HepG2 (cell line): ENCODE results near the gene TNP2. TPM values are rescaled to one million over a fixed set of nuclear protein-coding genes. Genes with fewer than 3 reads are reported as not detected.

ENCODE experiments used
- ARNT2 ChIP-seq: sonication (generic); formaldehyde crosslinking; IDR thresholded peaks from 2 replicates; pipeline ENCODE4 v1.8.0; 2022; ENCODE audit warnings: mild to moderate bottlenecking, low read depth, missing genetic modification reagents, moderate library complexity
- ATF6 ChIP-seq: sonication (generic); formaldehyde crosslinking; conservative IDR thresholded peaks from 2 replicates; pipeline ENCODE4 v1.4.0; 2020; ENCODE audit warnings: missing genetic modification reagents
- CBX5 ChIP-seq: sonication (generic); formaldehyde crosslinking; IDR thresholded peaks from 2 replicates; pipeline ENCODE4 v1.4.0; 2020; ENCODE audit warnings: missing genetic modification reagents, borderline replicate concordance
- FOXK2 ChIP-seq: fragments of 450-650 bp; IDR thresholded peaks from 2 replicates; pipeline ENCODE4 v1.6.1; 2016
- FOXM1 ChIP-seq: sonication (generic); formaldehyde crosslinking; IDR thresholded peaks from 2 replicates; pipeline ENCODE4 v1.5.0; 2020; ENCODE audit warnings: missing genetic modification reagents
- HDAC1 ChIP-seq: sonication (generic); formaldehyde crosslinking; IDR thresholded peaks from 2 replicates; pipeline ENCODE4 v1.5.1; 2020; ENCODE audit warnings: mild to moderate bottlenecking, missing genetic modification reagents
- HOXA5 ChIP-seq: sonication (generic); formaldehyde crosslinking; IDR thresholded peaks from 2 replicates; pipeline ENCODE4 v1.4.0; 2020; ENCODE audit warnings: missing genetic modification reagents
- KDM4B ChIP-seq: sonication (generic); formaldehyde crosslinking; IDR thresholded peaks from 2 replicates; pipeline ENCODE4 v1.4.0; 2020; ENCODE audit warnings: missing genetic modification reagents
- NCOA2 ChIP-seq: sonication (generic); formaldehyde crosslinking; IDR thresholded peaks from 2 replicates; pipeline ENCODE4 v1.8.0; 2022; ENCODE audit warnings: inconsistent platforms
- NCOA5 ChIP-seq: sonication (generic); formaldehyde crosslinking; IDR thresholded peaks from 2 replicates; pipeline ENCODE4 v1.4.0; 2020; ENCODE audit warnings: missing genetic modification reagents
- PHF20 ChIP-seq: sonication (generic); formaldehyde crosslinking; IDR thresholded peaks from 2 replicates; pipeline ENCODE4 v1.5.0; 2020; ENCODE audit warnings: mild to moderate bottlenecking, missing genetic modification reagents
- SP2 ChIP-seq: sonication (generic); formaldehyde crosslinking; IDR thresholded peaks from 2 replicates; pipeline ENCODE4 v1.5.1; 2020; ENCODE audit warnings: mild to moderate bottlenecking, missing genetic modification reagents
- TAF15 ChIP-seq: fragments of 200-400 bp; formaldehyde crosslinking; IDR thresholded peaks from one replicate; pipeline ENCODE4 v1.6.1; 2018; ENCODE audit warnings: mild to moderate bottlenecking, low read depth, low read length; ENCODE audit not compliant: poor library complexity, severe bottlenecking
- ZKSCAN8 ChIP-seq: IDR thresholded peaks from 2 replicates; pipeline ENCODE4 v1.6.1; 2016; ENCODE audit warnings: borderline replicate concordance, missing genetic modification reagents, missing compliant biosample characterization
- ZMYM2 ChIP-seq: sonication (generic); formaldehyde crosslinking; IDR thresholded peaks from 2 replicates; pipeline ENCODE4 v1.8.0; 2022; ENCODE audit warnings: mild to moderate bottlenecking, missing genetic modification reagents
- ZNF10 ChIP-seq: sonication (generic); formaldehyde crosslinking; IDR thresholded peaks from 2 replicates; pipeline ENCODE4 v1.4.0; 2020; ENCODE audit warnings: mild to moderate bottlenecking, low read depth, missing genetic modification reagents, borderline replicate concordance
- ZNF292 ChIP-seq: sonication (generic); formaldehyde crosslinking; IDR thresholded peaks from 2 replicates; pipeline ENCODE4 v1.8.1; 2022; ENCODE audit warnings: mild to moderate bottlenecking, low read depth, missing genetic modification reagents, borderline replicate concordance
- ZNF597 ChIP-seq: sonication (generic); formaldehyde crosslinking; IDR thresholded peaks from 2 replicates; pipeline ENCODE4 v1.5.0; 2020; ENCODE audit warnings: missing genetic modification reagents
- ZNF772 ChIP-seq: sonication (generic); formaldehyde crosslinking; IDR thresholded peaks from 2 replicates; pipeline ENCODE4 v1.5.0; 2020; ENCODE audit warnings: mild to moderate bottlenecking, missing genetic modification reagents
- polyA plus RNA-seq, 8 experiments: library from polyadenylated mRNA; depleted of rRNA in 3 of 8; stranded (reverse) in 7 of 8; unstranded in 1 of 8; fragments of >200 nt; fragmentation: Illumina TruSeq in 4 of 8; extraction: Trizol in 4 of 8; gene quantifications; 2 replicates each; pipeline versions ENCODE4 v1.2.1 to v1.2.3, GENCODE V29; 2011 to 2016; ENCODE audit warnings: low read depth in 4 of 8, missing spikeins in 1 of 8, mixed read lengths in 1 of 8; ENCODE audit not compliant: insufficient read depth in 1 of 8
- total RNA-seq, 5 experiments: library from RNA; depleted of rRNA; stranded (reverse); fragments of >200 nt; fragmentation: Illumina TruSeq; extraction: Trizol; gene quantifications; 2 replicates each; pipeline ENCODE4 v1.2.3, GENCODE V29; 2016; ENCODE audit warnings: low read depth in 1 of 5
- TF ChIP-seq, protein P1 (sequence below), 2 experiments: sonication (generic) in 1 of 2; formaldehyde crosslinking in 1 of 2; IDR thresholded peaks; 2 replicates each; pipeline versions ENCODE4 v1.4.0 to v1.6.1; 2018 to 2020; ENCODE audit warnings: missing genetic modification reagents in 2 of 2, borderline replicate concordance in 1 of 2, low read depth in 1 of 2, mild to moderate bottlenecking in 1 of 2, missing biosample characterization in 1 of 2
- TF ChIP-seq, protein P2 (sequence below): sonication (generic); formaldehyde crosslinking; IDR thresholded peaks from 2 replicates; pipeline ENCODE4 v1.4.0; 2020; ENCODE audit warnings: mild to moderate bottlenecking, missing genetic modification reagents
- TF ChIP-seq, protein P3 (sequence below): IDR thresholded peaks from 2 replicates; pipeline ENCODE4 v1.6.1; 2018; ENCODE audit warnings: missing genetic modification reagents

Gene TNP2
- total and polyA plus RNA-seq, 2 of the 13 experiments (the other 11 are each of a cell fraction or from before 2014, with no cell fraction given), result not detected

DNA sequence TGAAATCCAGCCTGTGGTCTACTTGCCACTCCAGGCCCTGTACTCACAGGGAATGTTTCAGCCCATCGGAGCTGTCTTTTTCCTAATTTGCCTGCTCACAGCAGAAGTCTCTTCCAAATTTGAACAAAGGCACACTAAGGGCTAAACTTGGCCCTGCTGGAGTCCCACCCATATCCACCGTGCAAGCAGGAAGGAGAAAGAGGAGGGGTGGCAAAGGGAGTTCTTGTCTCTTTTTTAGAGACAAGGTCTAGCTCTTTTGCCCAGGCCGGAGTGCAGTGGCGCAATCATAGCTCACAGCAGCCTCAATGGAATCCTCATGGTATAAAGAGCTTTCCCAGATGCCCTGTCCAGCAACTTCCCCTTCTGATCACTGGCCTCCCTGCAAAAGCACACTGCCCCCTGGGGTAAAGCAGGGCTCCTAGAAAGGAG, 14.7 kb upstream of the TNP2 start (continued):
- TF ChIP-seq, protein P1, sequence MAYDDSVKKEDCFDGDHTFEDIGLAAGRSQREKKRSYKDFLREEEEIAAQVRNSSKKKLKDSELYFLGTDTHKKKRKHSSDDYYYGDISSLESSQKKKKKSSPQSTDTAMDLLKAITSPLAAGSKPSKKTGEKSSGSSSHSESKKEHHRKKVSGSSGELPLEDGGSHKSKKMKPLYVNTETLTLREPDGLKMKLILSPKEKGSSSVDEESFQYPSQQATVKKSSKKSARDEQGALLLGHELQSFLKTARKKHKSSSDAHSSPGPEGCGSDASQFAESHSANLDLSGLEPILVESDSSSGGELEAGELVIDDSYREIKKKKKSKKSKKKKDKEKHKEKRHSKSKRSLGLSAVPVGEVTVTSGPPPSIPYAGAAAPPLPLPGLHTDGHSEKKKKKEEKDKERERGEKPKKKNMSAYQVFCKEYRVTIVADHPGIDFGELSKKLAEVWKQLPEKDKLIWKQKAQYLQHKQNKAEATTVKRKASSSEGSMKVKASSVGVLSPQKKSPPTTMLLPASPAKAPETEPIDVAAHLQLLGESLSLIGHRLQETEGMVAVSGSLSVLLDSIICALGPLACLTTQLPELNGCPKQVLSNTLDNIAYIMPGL (CRISPR knock-in tag; IDR thresholded peaks at IDR 0.05; ENCODE audit: borderline replicate concordance in 1 of 2, low read depth in 1 of 2), result peak in 1 of 2 experiments; percentile 55; a peak in 1 of 4 replicates
- TF ChIP-seq ZNF10 (CRISPR knock-in tag), result no peak
- TF ChIP-seq ATF6 (CRISPR knock-in tag), result peak; percentile 51; the same call in 1 of the 2 replicates
- TF ChIP-seq KDM4B (CRISPR knock-in tag), result peak; percentile 32; the same call in 1 of the 2 replicates
- peak; percentile 45; the same call in 1 of the 2 replicates for TF ChIP-seq NCOA2 (CRISPR knock-in tag)
- no peak for TF ChIP-seq FOXK2
- no peak for TF ChIP-seq TAF15
- peak; percentile 30; the same call in 1 of the 2 replicates for TF ChIP-seq CBX5
- no peak for TF ChIP-seq FOXM1 (CRISPR knock-in tag)
- peak; percentile 60; the same call in 1 of the 2 replicates for TF ChIP-seq ZNF292
- TF ChIP-seq ZKSCAN8, result peak; percentile 78; the same call in 1 of the 2 replicates
- no peak for TF ChIP-seq PHF20 (CRISPR knock-in tag)
- TF ChIP-seq HOXA5, result no peak
- TF ChIP-seq ZNF772 (CRISPR knock-in tag), result no peak
- no peak for TF ChIP-seq ARNT2 (CRISPR knock-in tag)
- TF ChIP-seq, protein P2, sequence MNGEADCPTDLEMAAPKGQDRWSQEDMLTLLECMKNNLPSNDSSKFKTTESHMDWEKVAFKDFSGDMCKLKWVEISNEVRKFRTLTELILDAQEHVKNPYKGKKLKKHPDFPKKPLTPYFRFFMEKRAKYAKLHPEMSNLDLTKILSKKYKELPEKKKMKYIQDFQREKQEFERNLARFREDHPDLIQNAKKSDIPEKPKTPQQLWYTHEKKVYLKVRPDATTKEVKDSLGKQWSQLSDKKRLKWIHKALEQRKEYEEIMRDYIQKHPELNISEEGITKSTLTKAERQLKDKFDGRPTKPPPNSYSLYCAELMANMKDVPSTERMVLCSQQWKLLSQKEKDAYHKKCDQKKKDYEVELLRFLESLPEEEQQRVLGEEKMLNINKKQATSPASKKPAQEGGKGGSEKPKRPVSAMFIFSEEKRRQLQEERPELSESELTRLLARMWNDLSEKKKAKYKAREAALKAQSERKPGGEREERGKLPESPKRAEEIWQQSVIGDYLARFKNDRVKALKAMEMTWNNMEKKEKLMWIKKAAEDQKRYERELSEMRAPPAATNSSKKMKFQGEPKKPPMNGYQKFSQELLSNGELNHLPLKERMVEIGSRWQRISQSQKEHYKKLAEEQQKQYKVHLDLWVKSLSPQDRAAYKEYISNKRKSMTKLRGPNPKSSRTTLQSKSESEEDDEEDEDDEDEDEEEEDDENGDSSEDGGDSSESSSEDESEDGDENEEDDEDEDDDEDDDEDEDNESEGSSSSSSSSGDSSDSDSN (CRISPR knock-in tag), result 0 out of 2 replicates have a peak, but pooled peaks have one; percentile 30
- TF ChIP-seq HDAC1 (CRISPR knock-in tag), result 0 out of 2 replicates have a peak, but pooled peaks have one; percentile 27
- TF ChIP-seq SP2 (CRISPR knock-in tag), result no peak
- TF ChIP-seq, protein P3, sequence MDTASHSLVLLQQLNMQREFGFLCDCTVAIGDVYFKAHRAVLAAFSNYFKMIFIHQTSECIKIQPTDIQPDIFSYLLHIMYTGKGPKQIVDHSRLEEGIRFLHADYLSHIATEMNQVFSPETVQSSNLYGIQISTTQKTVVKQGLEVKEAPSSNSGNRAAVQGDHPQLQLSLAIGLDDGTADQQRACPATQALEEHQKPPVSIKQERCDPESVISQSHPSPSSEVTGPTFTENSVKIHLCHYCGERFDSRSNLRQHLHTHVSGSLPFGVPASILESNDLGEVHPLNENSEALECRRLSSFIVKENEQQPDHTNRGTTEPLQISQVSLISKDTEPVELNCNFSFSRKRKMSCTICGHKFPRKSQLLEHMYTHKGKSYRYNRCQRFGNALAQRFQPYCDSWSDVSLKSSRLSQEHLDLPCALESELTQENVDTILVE (CRISPR knock-in tag), result no peak
- TF ChIP-seq ZMYM2 (CRISPR knock-in tag), result 0 out of 2 replicates have a peak, but pooled peaks have one; percentile 40
- TF ChIP-seq NCOA5 (CRISPR knock-in tag), result no peak
- TF ChIP-seq ZNF597 (CRISPR knock-in tag), result no peak
